Chondrocyte (in vitro differentiated cells): Measurements from ENCODE around the gene RHOT2. TPM values are rescaled to one million over a fixed set of nuclear protein-coding genes. Genes with fewer than 3 reads are reported as not detected.
A peak's percentile ranks its signal among the peaks of the same experiment; 100 is the strongest.

ENCODE experiments used
- DNase-seq: peaks from one replicate; pipeline ENCODE4 v3.0.0; 2021; ENCODE audit warnings: mixed read lengths, low spot score
- H3K27ac Mint-ChIP-seq: one replicate; pipeline ENCODE4 v1.8.0; 2021; ENCODE audit warnings: mild to moderate bottlenecking, moderate library complexity, mixed read lengths; ENCODE audit not compliant: unreplicated experiment
- H3K27me3 Mint-ChIP-seq: 2 replicates; pipeline ENCODE4 v1.8.0; 2021; ENCODE audit warnings: low read depth, mixed read lengths
- H3K36me3 Mint-ChIP-seq: 2 replicates; pipeline ENCODE4 v1.8.0; 2021; ENCODE audit warnings: low read depth, mixed read lengths
- H3K4me1 Mint-ChIP-seq: 2 replicates; pipeline ENCODE4 v1.8.0; 2021; ENCODE audit warnings: low read depth, mild to moderate bottlenecking, mixed read lengths
- H3K4me3 Mint-ChIP-seq: one replicate; pipeline ENCODE4 v1.8.0; 2021; ENCODE audit warnings: mild to moderate bottlenecking, moderate library complexity, mixed read lengths; ENCODE audit not compliant: unreplicated experiment
- H3K9me3 Mint-ChIP-seq: 2 replicates; pipeline ENCODE4 v1.8.0; 2021; ENCODE audit warnings: low read depth, mixed read lengths
- CTCF ChIP-seq: fragments of 200-600 bp; sonication (generic); IDR thresholded peaks from 2 replicates; pipeline ENCODE4 v1.5.0; 2021; ENCODE audit warnings: antibody characterized with exemption, mild to moderate bottlenecking, moderate library complexity
- total RNA-seq: library from RNA; stranded (reverse); gene quantifications from 3 replicates; pipeline ENCODE4 v1.2.1, GENCODE V29; 2021

The RHOT2 gene
- total RNA-seq, 1 donor from 2014 or later, result 101 TPM

DNA sequence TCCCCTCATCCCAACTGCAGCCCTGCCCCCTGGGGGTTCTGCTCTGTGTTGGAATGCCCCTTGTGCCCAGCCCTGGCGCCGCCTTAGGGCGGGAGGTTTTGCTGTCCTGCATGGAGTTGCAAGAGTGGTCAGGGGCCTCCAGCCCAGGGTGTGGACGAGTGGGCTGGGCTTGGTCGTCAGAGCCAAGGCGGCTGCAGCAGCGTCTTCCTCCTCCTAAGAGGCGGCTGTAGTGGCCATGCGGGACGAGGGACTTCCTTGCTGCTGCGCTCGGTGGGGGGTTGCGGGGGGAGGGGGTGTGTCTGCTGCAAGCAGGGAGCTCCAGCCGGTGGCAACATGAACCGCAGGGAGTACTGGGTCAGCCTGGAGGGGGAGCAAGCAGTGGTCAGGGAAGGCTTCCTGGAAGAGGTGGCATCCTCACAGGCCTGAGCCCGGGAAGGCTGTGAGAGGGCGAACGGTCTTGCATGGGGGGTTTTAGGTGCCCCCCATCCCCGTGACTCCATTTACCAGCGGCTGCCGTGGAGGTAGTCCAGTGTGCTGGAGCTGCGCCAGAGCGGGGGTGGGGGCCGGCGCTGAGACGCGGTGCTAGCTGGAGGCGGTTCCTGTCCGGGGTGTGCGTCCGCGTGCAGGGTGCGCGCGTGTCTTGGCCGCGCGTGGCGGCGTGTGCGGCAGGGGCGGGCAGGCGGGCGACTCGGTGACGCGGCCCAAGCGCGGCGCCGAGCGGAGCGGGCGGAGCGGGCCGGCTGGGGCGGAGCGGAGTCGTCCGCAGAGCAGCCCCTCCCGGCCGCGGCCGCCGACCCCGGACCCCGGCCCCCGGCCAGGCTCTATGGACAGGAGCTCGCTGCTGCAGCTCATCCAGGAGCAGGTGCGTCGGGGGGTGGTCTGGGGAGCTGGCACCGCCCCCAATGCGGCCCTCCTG is 7.3 kb downstream of the RHOT2 start, which contains the start of gene RHBDL1:
Gene RHBDL1 (plus strand): TSS at position 704 of the 916 bp plus-strand sequence. CDS start 120 bp downstream, at position 824.
- H3K36me3 Mint-ChIP-seq, result peaks cover 2% of the 10 kb centered on the region
- H3K27ac Mint-ChIP-seq, result no peak within 1 kb of the TSS
- H3K27me3 Mint-ChIP-seq, result no peaks in the 10 kb centered on the region
- peak within 1 kb of the TSS; percentile 57 for H3K4me3 Mint-ChIP-seq
- H3K9me3 Mint-ChIP-seq, result no peaks in the 10 kb centered on the region
- H3K4me1 Mint-ChIP-seq, result peaks cover 14% of the 10 kb centered on the region
- DNase-seq, result no peak
- no peak for TF ChIP-seq CTCF

DNA sequence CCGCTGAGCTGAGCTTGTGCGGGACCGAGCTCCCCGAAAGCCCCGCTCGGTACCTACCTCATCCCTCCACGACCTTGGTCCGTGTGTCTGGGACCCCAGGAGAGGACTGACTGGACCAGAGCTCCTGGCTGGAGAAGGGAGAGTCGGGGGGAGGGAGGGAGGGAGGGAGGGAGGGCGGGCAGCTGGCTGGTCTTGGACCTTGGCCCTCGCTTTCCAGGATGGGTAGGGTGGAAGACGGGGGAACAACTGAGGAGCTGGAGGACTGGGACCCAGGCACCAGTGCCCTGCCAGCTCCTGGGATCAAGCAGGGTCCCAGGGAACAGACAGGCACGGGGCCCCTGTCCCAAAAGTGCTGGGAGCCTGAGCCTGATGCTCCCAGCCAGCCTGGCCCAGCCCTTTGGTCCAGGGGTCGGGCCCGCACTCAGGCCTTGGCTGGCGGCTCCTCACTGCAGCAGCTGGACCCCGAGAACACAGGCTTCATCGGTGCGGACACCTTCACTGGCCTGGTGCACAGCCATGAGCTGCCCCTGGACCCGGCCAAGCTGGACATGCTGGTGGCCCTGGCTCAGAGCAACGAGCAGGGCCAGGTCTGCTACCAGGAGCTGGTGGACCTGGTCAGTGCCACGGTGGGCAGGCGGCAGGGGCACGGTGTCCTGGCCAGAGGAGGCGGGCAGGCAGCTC is 8.1 kb downstream of the RHOT2 start:
- H3K9me3 Mint-ChIP-seq, result no peaks in the 10 kb centered on the region
- TF ChIP-seq CTCF, result no peak
- no peaks in the 10 kb centered on the region for H3K27me3 Mint-ChIP-seq
- no peak overlapping the region for H3K4me3 Mint-ChIP-seq
- no peak overlapping the region for H3K27ac Mint-ChIP-seq
- H3K4me1 Mint-ChIP-seq, result peaks cover 16% of the 10 kb centered on the region
- H3K36me3 Mint-ChIP-seq, result peaks cover 2% of the 10 kb centered on the region
- no peak for DNase-seq

DNA sequence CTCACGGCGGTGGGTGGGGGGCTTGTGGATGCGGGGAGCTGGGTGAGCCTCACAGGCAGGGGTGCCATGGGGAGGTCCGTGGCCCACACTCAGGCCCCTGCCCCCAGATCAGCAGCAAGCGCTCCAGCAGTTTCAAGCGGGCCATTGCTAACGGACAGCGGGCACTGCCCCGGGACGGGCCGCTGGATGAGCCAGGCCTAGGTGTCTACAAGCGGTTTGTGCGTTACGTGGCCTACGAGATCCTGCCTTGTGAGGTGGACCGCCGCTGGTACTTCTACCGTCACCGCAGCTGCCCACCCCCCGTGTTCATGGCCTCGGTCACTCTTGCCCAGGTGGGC is 8.6 kb downstream of the RHOT2 start:
- H3K27me3 Mint-ChIP-seq, result no peaks in the 10 kb centered on the region
- TF ChIP-seq CTCF, result no peak
- DNase-seq, result no peak
- H3K9me3 Mint-ChIP-seq, result no peaks in the 10 kb centered on the region
- peaks cover 21% of the 10 kb centered on the region for H3K4me1 Mint-ChIP-seq
- no peak overlapping the region for H3K27ac Mint-ChIP-seq
- peaks cover 3% of the 10 kb centered on the region for H3K36me3 Mint-ChIP-seq
- H3K4me3 Mint-ChIP-seq, result no peak overlapping the region

GRCh38 chr16:676913-677312 is 9.0 kb downstream of the RHOT2 start:
- H3K4me3 Mint-ChIP-seq, result no peak overlapping the region
- TF ChIP-seq CTCF, result no peak
- H3K27me3 Mint-ChIP-seq, result no peaks in the 10 kb centered on the region
- no peaks in the 10 kb centered on the region for H3K9me3 Mint-ChIP-seq
- no peak for DNase-seq
- no peak overlapping the region for H3K27ac Mint-ChIP-seq
- peaks cover 25% of the 10 kb centered on the region for H3K4me1 Mint-ChIP-seq
- H3K36me3 Mint-ChIP-seq, result peaks cover 6% of the 10 kb centered on the region

GRCh38 chr16:677316-678190 is 9.6 kb downstream of the RHOT2 start:
- Mint-ChIP-seq H3K9me3 (no peaks in the 10 kb centered on the region), H3K27me3 (no peaks in the 10 kb centered on the region), H3K4me3 (no peak overlapping the region), H3K27ac (no peak overlapping the region), H3K4me1 (peaks cover 30% of the 10 kb centered on the region), H3K36me3 (peaks cover 10% of the 10 kb centered on the region)
- TF ChIP-seq CTCF, result no peak
- DNase-seq, result no peak
